Peyer's patch (tissue), 4 donors: ENCODE measurements around the gene KRT6C.

Experiments used
- CTCF ChIP-seq, 6 experiments: fragments of 450-650 bp in 4 of 6; fragments of 200-600 bp in 2 of 6; sonication (generic) in 1 of 6; IDR thresholded peaks; one replicate each; pipeline ENCODE4 v1.5.1; 2017 to 2019; ENCODE audit warnings: antibody characterized with exemption in 6 of 6, mild to moderate bottlenecking in 3 of 6, moderate library complexity in 1 of 6
- POLR2A ChIP-seq, 2 donors: fragments of 450-650 bp; IDR thresholded peaks; one replicate each; pipeline ENCODE4 v1.5.1; 2017; ENCODE audit warnings: antibody characterized with exemption in 2 of 2, mild to moderate bottlenecking in 2 of 2, moderate library complexity in 2 of 2

GRCh38 chr12:52521175-52521567, 47.6 kb upstream of the KRT6C start:
- TF ChIP-seq CTCF (IDR thresholded peaks at IDR 0.05) (no peak), POLR2A (IDR thresholded peaks at IDR 0.05) (no peak)
